ENCODE results near the gene CETN3. TPM values are rescaled to one million over a fixed set of nuclear protein-coding genes. Genes with fewer than 3 reads are reported as not detected.

The CETN3 gene
- total RNA-seq, 4 donors from 2014 or later = 6.9 to 29.8 (median 12.0) TPM

- DNase-seq = no peak
- H3K4me1 ChIP-seq = no peaks in the 10 kb centered on the region
- H3K9me3 ChIP-seq = no peaks in the 10 kb centered on the region
- H3K27me3 ChIP-seq = no peaks in the 10 kb centered on the region
- TF ChIP-seq CTCF (IDR thresholded peaks at IDR 0.05) (peak in 4 of 6 experiments; percentile 21 to 49 (median 36)), POLR2A (IDR thresholded peaks at IDR 0.05) (no peak)
- H3K4me3 ChIP-seq = no peak overlapping the region
- H3K36me3 ChIP-seq = no peaks in the 10 kb centered on the region
- WGBS, 2 donors = 70 to 79% methylated on average over 5 of the region's 5 CpGs
- intact Hi-C loops (cut with DNase I) = loop anchor here (10.0 kb wide), 2 partner anchors 101 to 351 kb away; no protein-coding TSS in a partner anchor
- no peak overlapping the region for H3K27ac ChIP-seq
Observed at GRCh38 chr5:90434116-90434714, 24.7 kb upstream of the CETN3 start.

- TF ChIP-seq POLR2A (IDR thresholded peaks at IDR 0.05) (no peak), CTCF (IDR thresholded peaks at IDR 0.05) (no peak)
- no peak overlapping the region for H3K4me3 ChIP-seq
- no peaks in the 10 kb centered on the region for H3K9me3 ChIP-seq
- H3K27ac ChIP-seq = no peak overlapping the region
- H3K4me1 ChIP-seq = no peaks in the 10 kb centered on the region
- DNase-seq = no peak
- H3K36me3 ChIP-seq = no peaks in the 10 kb centered on the region
- H3K27me3 ChIP-seq = no peaks in the 10 kb centered on the region
- intact Hi-C loops (cut with DNase I) = no loop called here
- 80 to 100% methylated on average over 1 of the region's 1 CpG for WGBS, 2 donors
Observed at GRCh38 chr5:90424245-90424644, 14.7 kb upstream of the CETN3 start.

GRCh38 chr5:90421136-90421535, 11.6 kb upstream of the CETN3 start:
- H3K27me3 ChIP-seq = no peaks in the 10 kb centered on the region
- H3K36me3 ChIP-seq = no peaks in the 10 kb centered on the region
- no peak for DNase-seq
- no peak overlapping the region for H3K4me3 ChIP-seq
- H3K9me3 ChIP-seq = no peaks in the 10 kb centered on the region
- intact Hi-C loops (cut with DNase I) = no loop called here
- no peaks in the 10 kb centered on the region for H3K4me1 ChIP-seq
- 31 to 43% methylated on average over 2 to 3 of the region's 4 CpGs for WGBS, 2 donors
- no peak overlapping the region for H3K27ac ChIP-seq
- TF ChIP-seq CTCF (IDR thresholded peaks at IDR 0.05) (no peak), POLR2A (IDR thresholded peaks at IDR 0.05) (no peak)

GRCh38 chr5:90418214-90418613, 8.7 kb upstream of the CETN3 start:
- Histone ChIP-seq H3K36me3 (no peaks in the 10 kb centered on the region), H3K9me3 (no peaks in the 10 kb centered on the region), H3K4me3 (no peak overlapping the region), H3K4me1 (no peaks in the 10 kb centered on the region), H3K27me3 (no peaks in the 10 kb centered on the region), H3K27ac (no peak overlapping the region)
- intact Hi-C loops (cut with DNase I) = no loop called here
- WGBS, 2 donors = 61 to 78% methylated on average over 1 of the region's 1 CpG
- no peak for TF ChIP-seq POLR2A (IDR thresholded peaks at IDR 0.05)
- TF ChIP-seq CTCF (IDR thresholded peaks at IDR 0.05) = no peak
- no peak for DNase-seq

GRCh38 chr5:90410178-90410762, 714 bp upstream of the CETN3 start:
- Histone ChIP-seq H3K36me3 (peaks cover 0 to 7% (median 0%) of the 10 kb centered on the region in 3 donors), H3K4me3 (peak overlapping the region; percentile 74 to 95 (median 91)), H3K27ac (peak overlapping the region; percentile 93 to 99 (median 98)), H3K9me3 (no peaks in the 10 kb centered on the region), H3K4me1 (peaks cover 0 to 32% (median 0%) of the 10 kb centered on the region in 3 donors), H3K27me3 (no peaks in the 10 kb centered on the region)
- no peak for DNase-seq
- intact Hi-C loops (cut with DNase I) = no loop called here
- 1 to 2% methylated on average over 10 of the region's 10 CpGs for WGBS, 2 donors
- TF ChIP-seq POLR2A (IDR thresholded peaks at IDR 0.05) (no peak), CTCF (IDR thresholded peaks at IDR 0.05) (peak in 1 of 6 experiments; percentile 23)

All from esophagus squamous epithelium (tissue), 5 donors.